Activated effector memory CD4-positive, alpha-beta T cell treated with anti-CD3 and anti-CD28 coated beads, Interleukin-2, amount 50 U/mL, for 16 hours (primary cell): ENCODE data around the gene GPHA2.

ENCODE experiments used
- DNase-seq: peaks from one replicate; pipeline ENCODE4 v3.0.0-alpha.2; 2020

Gene GPHA2

DNA sequence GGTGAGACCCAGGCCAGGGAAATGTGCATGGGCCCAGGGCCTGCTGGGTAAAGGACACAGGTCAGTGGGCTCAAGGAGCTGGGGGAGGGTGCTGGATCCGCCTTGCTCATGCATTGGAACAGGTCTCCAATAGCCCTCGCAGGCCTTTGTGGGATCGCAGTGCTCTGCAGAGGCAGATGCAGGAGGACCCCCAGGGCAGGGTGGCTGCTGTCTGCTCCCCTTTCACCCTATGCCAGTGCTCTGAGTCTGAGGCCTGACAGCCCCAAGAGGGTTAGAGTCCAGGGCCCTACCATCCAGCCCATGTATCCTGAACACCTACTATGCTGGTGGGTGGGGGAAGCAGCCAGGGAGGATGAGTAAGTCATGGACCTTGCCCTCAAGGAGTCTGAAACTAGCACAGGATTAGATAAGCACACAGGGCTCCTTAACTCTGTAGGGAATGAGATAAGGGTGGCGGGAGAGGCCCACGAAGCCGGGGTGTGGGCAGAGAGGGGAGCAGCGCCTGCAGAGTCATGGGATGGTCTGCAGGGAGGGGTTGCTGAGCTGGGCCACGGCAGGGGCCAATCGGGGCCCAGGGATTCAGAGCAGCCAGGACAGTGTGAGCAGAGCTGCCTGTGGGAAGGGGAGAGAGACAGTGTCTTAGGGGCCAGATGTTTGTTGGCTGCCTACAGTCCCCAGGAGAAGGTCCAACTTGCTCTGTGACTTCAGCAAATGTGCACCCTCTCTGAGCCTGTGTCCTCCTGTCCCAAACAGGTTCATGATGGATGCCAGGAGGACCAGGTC lies 46.8 kb downstream of the GPHA2 start:
- no peak for DNase-seq

DNA sequence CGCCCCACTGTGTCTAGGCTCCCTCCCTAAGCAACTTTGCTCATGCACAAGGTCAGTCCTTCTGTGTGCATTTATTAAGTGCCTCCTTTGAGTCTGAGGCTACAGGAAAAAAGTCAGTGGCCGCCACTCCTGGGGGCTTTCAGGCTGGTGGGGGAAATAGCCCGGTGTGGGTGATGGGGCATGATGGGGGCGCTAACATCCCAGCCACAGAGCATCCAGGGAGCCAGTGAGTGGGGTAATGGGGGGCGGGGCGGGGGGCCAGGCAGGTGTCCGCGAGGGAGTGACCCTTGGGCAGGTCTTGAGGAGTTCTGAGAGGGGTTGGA lies 47.3 kb downstream of the GPHA2 start:
- no peak for DNase-seq

DNA sequence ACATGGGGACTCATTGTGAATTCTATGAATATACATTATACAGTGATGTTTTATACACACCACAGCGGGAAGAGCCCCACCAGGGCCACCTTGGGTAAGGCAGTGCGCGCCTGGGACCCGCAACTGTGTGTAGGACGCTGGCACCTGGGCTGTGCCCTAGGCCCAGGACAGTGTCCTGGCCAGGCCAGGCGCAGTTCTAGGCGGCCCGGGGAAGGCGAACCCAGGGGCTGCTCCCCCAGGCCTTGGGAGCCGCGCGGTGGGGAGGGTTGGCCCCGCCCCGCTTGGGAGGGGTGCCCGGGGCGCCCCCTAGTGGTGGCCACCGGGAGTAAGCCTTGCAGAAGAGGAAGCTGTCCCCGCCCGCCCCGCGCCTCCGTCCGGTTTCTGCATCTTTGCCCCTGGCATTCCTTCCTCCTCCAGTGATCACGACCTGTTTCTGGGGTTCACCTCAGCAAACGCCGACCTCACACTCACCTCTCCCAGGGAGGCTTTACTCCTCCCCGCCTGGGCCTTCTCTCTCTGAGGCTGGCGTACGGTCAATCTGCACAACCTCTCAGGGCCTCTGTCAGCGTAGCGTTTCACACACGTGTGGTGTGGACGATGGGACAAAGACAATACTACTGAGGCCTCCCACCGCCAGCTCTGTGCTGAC lies 47.8 kb downstream of the GPHA2 start:
- DNase-seq = peak; percentile 94

DNA sequence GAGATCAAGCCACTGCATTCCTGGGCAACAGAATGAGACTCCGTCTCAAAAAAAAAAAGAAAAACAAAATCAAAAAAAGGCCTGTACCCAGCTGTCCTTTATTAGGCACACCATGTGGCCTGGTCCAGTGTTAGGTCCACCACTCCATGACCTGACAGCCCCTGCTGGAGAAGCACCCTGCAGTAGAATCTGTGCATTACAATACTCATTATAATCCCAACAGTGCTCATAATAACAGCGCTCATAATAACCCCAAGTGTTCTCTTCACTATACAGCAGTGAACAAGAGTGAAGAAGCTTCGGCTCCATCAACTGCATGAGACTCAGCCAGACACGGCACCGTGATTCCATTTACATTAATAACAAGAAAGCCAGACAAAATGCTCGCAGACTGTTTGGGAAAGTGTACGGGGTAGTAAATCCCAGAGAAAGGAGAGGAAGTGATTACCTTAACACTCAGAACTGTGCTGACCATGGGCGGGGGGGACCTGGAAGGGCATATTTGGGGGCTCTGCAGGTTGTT lies 48.4 kb downstream of the GPHA2 start:
- DNase-seq = no peak

DNA sequence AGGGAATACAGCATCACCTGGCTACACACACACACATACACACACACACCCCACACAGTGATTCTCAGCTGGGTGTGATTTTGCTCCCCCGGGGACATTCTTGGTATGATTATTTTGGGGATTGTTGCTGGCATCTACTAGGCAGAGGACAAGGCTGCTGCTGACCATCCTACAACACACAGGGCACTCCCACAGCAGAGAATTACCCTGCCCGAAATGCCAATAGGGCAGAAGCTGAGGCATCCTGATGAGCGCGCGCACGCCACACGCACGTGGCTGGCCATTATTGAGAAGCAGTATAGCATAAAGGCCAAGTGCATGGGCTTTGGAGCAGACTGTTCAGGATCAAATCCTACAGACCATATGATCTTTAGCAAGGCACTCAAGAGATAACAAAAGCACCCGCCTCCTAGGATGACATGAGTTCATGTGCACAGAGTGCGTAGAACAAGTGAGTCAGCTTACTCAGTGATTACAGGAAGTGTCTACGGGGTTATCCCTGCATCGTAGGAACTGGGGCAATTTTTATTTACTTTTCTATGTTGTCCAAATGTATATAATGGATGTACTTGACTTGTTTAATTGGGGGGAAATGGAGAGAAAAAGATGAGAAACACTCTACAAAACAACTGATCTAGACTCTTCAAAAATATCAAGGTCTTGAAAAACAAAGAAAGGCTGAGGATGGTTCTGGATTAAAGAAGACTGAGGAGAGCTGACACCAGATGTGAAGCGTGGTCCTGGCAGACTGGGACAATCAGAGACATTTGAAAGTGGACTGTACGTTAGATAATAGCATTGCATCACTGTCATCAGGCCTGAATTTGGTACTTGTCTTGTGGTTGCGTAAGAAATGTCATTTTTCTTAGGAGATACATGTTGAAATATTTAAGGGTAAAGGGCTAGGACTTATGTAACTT lies 50.1 kb downstream of the GPHA2 start:
- no peak for DNase-seq
